G401 (cell line): ENCODE data around the gene OVCH1. TPM values are rescaled to one million over a fixed set of nuclear protein-coding genes. Genes with fewer than 3 reads are reported as not detected.
A peak's percentile ranks its signal among the peaks of the same experiment; 100 is the strongest.
"Not testable (repeated sequence)": the region's sequence is repeated elsewhere in the genome, so short reads cannot be mapped to it uniquely, and the experiment has no call there.

Source experiments
- DNase-seq: peaks from one replicate; pipeline ENCODE4 v3.0.0-alpha.2; 2015; ENCODE audit warnings: low spot score
- in situ Hi-C: cut with HindIII; loops from 2 replicates; pipeline ENCODE4 v1.10.0; 2016; ENCODE audit warnings: low sequenced_read_pairs, mixed read lengths
- total RNA-seq: library from RNA; depleted of rRNA; stranded (reverse); fragments of >200 nt; shearing (Covaris generic); gene quantifications from 2 replicates; pipeline ENCODE4 v1.2.3, GENCODE V29; 2014

Gene OVCH1
- total RNA-seq, 1 experiment from 2014 or later, result not detected

- in situ Hi-C loops, result no loop called here
- DNase-seq, result no peak
Observed at GRCh38 chr12:29509503-29509902, 12.0 kb upstream of the OVCH1 start.

GRCh38 chr12:29508949-29509348 is 11.5 kb upstream of the OVCH1 start:
- in situ Hi-C loops, result no loop called here

GRCh38 chr12:29505122-29505521 is 7.6 kb upstream of the OVCH1 start:
- in situ Hi-C loops, result no loop called here
- DNase-seq, result peak; percentile 3

More at GRCh38 chr12:29508949-29509348, 11.5 kb upstream of the OVCH1 start:
- no peak for DNase-seq

GRCh38 chr12:29503283-29503682 is 5.8 kb upstream of the OVCH1 start:
- in situ Hi-C loops, result no loop called here
- DNase-seq, result no peak

- DNase-seq, result no peak
- in situ Hi-C loops, result no loop called here
Observed at GRCh38 chr12:29499235-29499634, 1.7 kb upstream of the OVCH1 start.

DNA sequence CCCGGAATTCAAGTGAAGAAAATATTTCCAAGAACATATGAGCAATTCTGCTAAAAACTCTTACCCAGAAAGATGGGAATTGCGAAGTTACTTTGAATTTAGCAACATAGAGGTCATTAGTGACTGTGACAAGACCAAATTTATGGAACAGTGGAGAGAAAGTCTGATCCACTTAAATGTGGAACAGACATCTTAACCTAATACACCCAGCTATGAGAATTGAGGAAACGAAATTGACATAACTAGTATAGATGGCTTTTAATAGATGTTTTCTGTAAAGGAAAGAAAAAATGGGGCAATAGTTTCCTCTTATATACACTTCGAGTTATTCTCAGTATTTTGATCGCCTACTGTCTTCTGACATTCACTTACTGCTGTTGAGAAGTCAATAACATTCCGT is 4.6 kb downstream of the OVCH1 start:
- no peak for DNase-seq
- in situ Hi-C loops, result no loop called here

- in situ Hi-C loops, result no loop called here
- no peak for DNase-seq
Observed at GRCh38 chr12:29486972-29487371, 10.5 kb downstream of the OVCH1 start.

GRCh38 chr12:29463198-29463597 is 34.3 kb downstream of the OVCH1 start:
- in situ Hi-C loops, result no loop called here
- DNase-seq, result no peak

DNA sequence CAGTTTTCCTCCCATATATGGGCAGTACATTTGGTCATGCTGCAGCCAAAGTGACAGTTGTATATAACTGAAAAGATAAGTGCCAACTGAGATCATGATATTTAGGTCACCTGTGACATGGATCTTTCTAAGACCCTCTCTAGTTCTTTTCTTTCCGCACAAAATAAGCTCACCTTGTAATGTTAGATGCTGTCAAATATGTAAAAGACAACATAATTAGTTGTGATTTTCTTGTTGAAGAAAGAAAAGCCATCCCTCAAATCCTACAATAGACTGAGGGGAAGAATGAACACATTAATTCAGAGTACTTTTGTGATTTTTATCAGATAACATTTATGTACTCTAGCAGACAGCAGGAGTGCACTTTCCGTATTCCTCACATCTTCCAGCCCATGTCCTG is 37.4 kb downstream of the OVCH1 start:
- no peak for DNase-seq
- in situ Hi-C loops, result no loop called here

DNA sequence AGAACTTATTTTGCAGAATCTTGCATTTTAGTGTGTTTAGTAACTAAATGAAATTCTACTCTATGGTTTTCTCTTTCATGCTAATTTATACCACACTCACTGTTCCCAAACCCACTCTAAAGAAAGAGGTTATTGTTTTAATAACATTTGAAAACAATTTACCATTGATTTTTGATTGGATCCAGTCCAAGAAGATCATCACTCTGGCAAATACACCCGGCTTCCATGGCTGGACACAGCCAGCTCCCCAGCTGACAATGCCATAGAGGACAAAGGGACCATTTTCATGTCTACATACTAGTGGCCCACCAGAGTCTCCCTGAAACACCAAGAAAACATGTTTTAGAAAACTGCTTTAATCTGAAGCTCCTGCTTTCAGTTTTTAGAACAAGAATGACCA is 42.4 kb downstream of the OVCH1 start:
- DNase-seq, result peak; percentile 7

GRCh38 chr12:29451888-29452287 is 45.6 kb downstream of the OVCH1 start:
- no peak for DNase-seq
- in situ Hi-C loops, result no loop called here

More for the DNA sequence above, 42.4 kb downstream of the OVCH1 start:
- in situ Hi-C loops, result no loop called here

DNA sequence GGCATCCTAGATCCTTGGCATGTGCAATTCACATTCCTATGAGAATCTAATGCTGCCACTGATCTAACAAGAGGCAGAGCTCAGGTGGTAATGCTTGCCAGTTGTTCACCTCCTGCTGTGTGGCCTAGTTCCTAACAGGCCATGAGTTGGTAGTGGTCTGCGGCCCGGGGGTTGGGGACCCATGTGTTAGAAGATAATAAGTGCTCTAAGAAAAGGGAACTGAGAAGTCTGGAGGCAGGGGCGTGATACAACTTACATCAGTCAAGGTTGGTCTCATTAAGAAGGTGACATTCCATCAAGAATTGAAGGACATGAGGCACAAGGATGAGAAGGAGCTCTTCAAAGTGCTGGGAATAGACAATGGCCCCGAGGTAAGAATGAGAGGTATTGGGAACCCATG is 49.3 kb downstream of the OVCH1 start:
- no peak for DNase-seq
- in situ Hi-C loops, result no loop called here

- in situ Hi-C loops, result no loop called here
- no peak for DNase-seq
Observed at GRCh38 chr12:29447285-29447975, 50.1 kb downstream of the OVCH1 start.

- DNase-seq, result no peak
- in situ Hi-C loops, result no loop called here
Observed at GRCh38 chr12:29439506-29439905, 58.0 kb downstream of the OVCH1 start.

GRCh38 chr12:29438752-29439408 is 58.6 kb downstream of the OVCH1 start:
- no peak for DNase-seq
- in situ Hi-C loops, result no loop called here

GRCh38 chr12:29437575-29437974 is 59.9 kb downstream of the OVCH1 start:
- in situ Hi-C loops, result no loop called here
- no peak for DNase-seq

DNA sequence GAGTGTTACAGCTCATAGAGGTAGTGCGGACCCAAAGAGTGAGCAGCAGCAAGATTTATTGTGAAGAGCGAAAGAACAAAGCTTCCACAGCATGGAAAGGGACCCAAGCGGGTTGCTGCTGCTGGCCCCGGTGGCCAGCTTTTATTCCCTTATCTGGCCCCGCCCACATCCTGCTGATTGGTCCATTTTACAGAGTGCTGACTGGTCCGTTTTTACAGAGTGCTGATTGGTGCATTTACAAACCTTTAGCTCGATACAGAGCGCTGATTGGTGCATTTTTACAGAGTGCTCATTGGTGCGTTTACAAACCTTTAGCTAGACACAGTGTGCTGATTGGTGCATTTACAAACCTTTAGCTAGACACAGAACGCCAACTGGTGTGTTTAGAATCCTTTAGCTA is 60.7 kb downstream of the OVCH1 start:
- DNase-seq, in situ Hi-C loops: not testable (repeated sequence)

GRCh38 chr12:29431513-29431912 is 66.0 kb downstream of the OVCH1 start:
- in situ Hi-C loops, result no loop called here

GRCh38 chr12:29430716-29431044 is 66.8 kb downstream of the OVCH1 start:
- in situ Hi-C loops, result no loop called here
- DNase-seq, result no peak

More at GRCh38 chr12:29431513-29431912, 66.0 kb downstream of the OVCH1 start:
- DNase-seq, result no peak

- in situ Hi-C loops, result no loop called here
- no peak for DNase-seq
Observed at GRCh38 chr12:29429999-29430715, 67.3 kb downstream of the OVCH1 start.
